G401 (cell line): ENCODE data around the gene MRPL48. TPM values are rescaled to one million over a fixed set of nuclear protein-coding genes. Genes with fewer than 3 reads are reported as not detected.
"Not testable (repeated sequence)": the region's sequence is repeated elsewhere in the genome, so short reads cannot be mapped to it uniquely, and the experiment has no call there.

Experiments used
- DNase-seq: peaks from one replicate; pipeline ENCODE4 v3.0.0-alpha.2; 2015; ENCODE audit warnings: low spot score
- in situ Hi-C: cut with HindIII; loops from 2 replicates; pipeline ENCODE4 v1.10.0; 2016; ENCODE audit warnings: low sequenced_read_pairs, mixed read lengths
- total RNA-seq: library from RNA; depleted of rRNA; stranded (reverse); fragments of >200 nt; shearing (Covaris generic); gene quantifications from 2 replicates; pipeline ENCODE4 v1.2.3, GENCODE V29; 2014; rRNA removed

Gene MRPL48
- 53.5 and 86.0 TPM in 2 replicates for total RNA-seq

GRCh38 chr11:73787643-73788558 is at the start of gene MRPL48:
MRPL48 (plus strand) TSS chr11:73787874; CDS start chr11:73787972, 98 bp downstream.
- in situ Hi-C loops = no loop called here
- peak; percentile 92 for DNase-seq

GRCh38 chr11:73743045-73743444 is 44.6 kb upstream of the MRPL48 start:
- no peak for DNase-seq
- in situ Hi-C loops = no loop called here

- in situ Hi-C loops = no loop called here
Observed at GRCh38 chr11:73746701-73747100, 41.0 kb upstream of the MRPL48 start.

GRCh38 chr11:73747762-73748161 is 39.9 kb upstream of the MRPL48 start:
- in situ Hi-C loops = no loop called here
- no peak for DNase-seq

More at GRCh38 chr11:73746701-73747100, 41.0 kb upstream of the MRPL48 start:
- no peak for DNase-seq

GRCh38 chr11:73748300-73748699 is 39.4 kb upstream of the MRPL48 start:
- no peak for DNase-seq
- in situ Hi-C loops = no loop called here

- in situ Hi-C loops = no loop called here
- no peak for DNase-seq
Observed at GRCh38 chr11:73749118-73749517, 38.6 kb upstream of the MRPL48 start.

- in situ Hi-C loops = no loop called here
- no peak for DNase-seq
Observed at GRCh38 chr11:73750228-73750627, 37.4 kb upstream of the MRPL48 start.

GRCh38 chr11:73750862-73751261 is 36.8 kb upstream of the MRPL48 start:
- in situ Hi-C loops = not testable (repeated sequence)

GRCh38 chr11:73752216-73752867 is 35.3 kb upstream of the MRPL48 start:
- in situ Hi-C loops = no loop called here
- DNase-seq = peak; percentile 64

More at GRCh38 chr11:73750862-73751261, 36.8 kb upstream of the MRPL48 start:
- not testable (repeated sequence) for DNase-seq

- peak; percentile 60 for DNase-seq
- in situ Hi-C loops = no loop called here
Observed at GRCh38 chr11:73752903-73753302, 34.8 kb upstream of the MRPL48 start.

GRCh38 chr11:73753938-73754337 is 33.7 kb upstream of the MRPL48 start:
- in situ Hi-C loops = no loop called here
- DNase-seq = no peak

- in situ Hi-C loops = no loop called here
- DNase-seq = no peak
Observed at GRCh38 chr11:73755670-73756069, 32.0 kb upstream of the MRPL48 start.

GRCh38 chr11:73757598-73757997 is 30.1 kb upstream of the MRPL48 start:
- DNase-seq = no peak
- in situ Hi-C loops = no loop called here

- no peak for DNase-seq
- in situ Hi-C loops = no loop called here
Observed at GRCh38 chr11:73758451-73758850, 29.2 kb upstream of the MRPL48 start.

GRCh38 chr11:73759610-73760134 is 28.0 kb upstream of the MRPL48 start:
- in situ Hi-C loops = no loop called here
- no peak for DNase-seq

GRCh38 chr11:73760135-73760678 is 27.5 kb upstream of the MRPL48 start:
- peak; percentile 38 for DNase-seq
- in situ Hi-C loops = no loop called here

GRCh38 chr11:73760679-73761402 is 26.8 kb upstream of the MRPL48 start, which contains the start of gene RAB6A:
RAB6A (minus strand) TSS chr11:73761074; CDS start chr11:73760635, 439 bp downstream.
- peak; percentile 100 for DNase-seq
- in situ Hi-C loops = no loop called here

GRCh38 chr11:73761403-73761945 is 26.2 kb upstream of the MRPL48 start:
- DNase-seq = no peak
- in situ Hi-C loops = no loop called here

GRCh38 chr11:73762732-73763131 is 24.9 kb upstream of the MRPL48 start:
- in situ Hi-C loops = no loop called here
- no peak for DNase-seq
